A549 (cell line): Measurements from ENCODE around the gene PRDM5.

Source experiments
- CEBPB ChIP-seq, 2 experiments: fragments of >200 bp in 1 of 2; sonication (Bioruptor Twin) in 1 of 2; formaldehyde crosslinking in 1 of 2; IDR thresholded peaks; 2 replicates each; pipeline ENCODE4 v1.6.1; 2012 to 2016
- CTCF ChIP-seq: fragments of >200 bp; sonication (Bioruptor Twin); formaldehyde crosslinking; IDR thresholded peaks from 3 replicates; pipeline ENCODE4 v1.5.1; 2016
- ESRRA ChIP-seq: fragments of 150-350 bp; IDR thresholded peaks from 2 replicates; pipeline ENCODE4 v1.6.1; 2014; ENCODE audit warnings: mild to moderate bottlenecking, low read length, borderline replicate concordance
- FOSL2 ChIP-seq, 2 experiments: fragments of 450-650 bp in 1 of 2; fragments of >200 bp in 1 of 2; sonication (Bioruptor Twin) in 1 of 2; formaldehyde crosslinking; IDR thresholded peaks; 2 replicates each; pipeline versions ENCODE4 v1.5.0 to v1.6.1; 2016 to 2020; ENCODE audit warnings: mild to moderate bottlenecking in 1 of 2, moderate library complexity in 1 of 2
- HDAC2 ChIP-seq: fragments of 200-600 bp; sonication (generic); IDR thresholded peaks from 2 replicates; pipeline ENCODE4 v1.6.1; 2016
- JUN ChIP-seq, 2 experiments: fragments of >200 bp; sonication (Bioruptor Twin); formaldehyde crosslinking; IDR thresholded peaks; 2 replicates in 1 of 2; 3 replicates in 1 of 2; pipeline ENCODE4 v1.6.1; 2016 to 2017
- KDM5A ChIP-seq: fragments of 200-600 bp; sonication (generic); IDR thresholded peaks from 2 replicates; pipeline ENCODE4 v1.6.1; 2016; ENCODE audit warnings: antibody characterized with exemption, mild to moderate bottlenecking
- MYC ChIP-seq: IDR thresholded peaks from 2 replicates; pipeline ENCODE4 v1.6.1; 2012; ENCODE audit warnings: mild to moderate bottlenecking, inconsistent platforms, low read length, improper control_type of control experiment, borderline replicate concordance
- NPAS2 ChIP-seq: fragments of 250-450 bp; sonication (Bioruptor Pico); IDR thresholded peaks from 2 replicates; pipeline ENCODE4 v1.8.0; 2022; ENCODE audit warnings: mild to moderate bottlenecking, moderate library complexity, borderline replicate concordance
- POLR2A ChIP-seq: IDR thresholded peaks from 2 replicates; pipeline ENCODE4 v1.6.1; 2012; ENCODE audit warnings: mild to moderate bottlenecking, low read length
- RAD21 ChIP-seq, 2 experiments: fragments of >200 bp in 1 of 2; sonication (Bioruptor Twin) in 1 of 2; formaldehyde crosslinking in 1 of 2; IDR thresholded peaks in 1 of 2; conservative IDR thresholded peaks in 1 of 2; 2 replicates in 1 of 2; 3 replicates in 1 of 2; pipeline ENCODE4 v1.6.1; 2012 to 2018; ENCODE audit warnings: inconsistent platforms in 1 of 2
- SMC3 ChIP-seq: fragments of >200 bp; sonication (Bioruptor Twin); formaldehyde crosslinking; IDR thresholded peaks from 3 replicates; pipeline ENCODE4 v1.6.1; 2018; ENCODE audit warnings: inconsistent platforms
- TF ChIP-seq, protein P1 (sequence below): fragments of 250-450 bp; sonication (Bioruptor Pico); IDR thresholded peaks from 2 replicates; pipeline ENCODE4 v1.5.0; 2021; ENCODE audit warnings: mild to moderate bottlenecking, moderate library complexity, borderline replicate concordance
- TF ChIP-seq, protein P2 (sequence below): IDR thresholded peaks from 2 replicates; pipeline ENCODE4 v1.6.1; 2012

GRCh38 chr4:120871173-120871572 lies 51.4 kb downstream of the PRDM5 start:
- TF ChIP-seq, protein P1, sequence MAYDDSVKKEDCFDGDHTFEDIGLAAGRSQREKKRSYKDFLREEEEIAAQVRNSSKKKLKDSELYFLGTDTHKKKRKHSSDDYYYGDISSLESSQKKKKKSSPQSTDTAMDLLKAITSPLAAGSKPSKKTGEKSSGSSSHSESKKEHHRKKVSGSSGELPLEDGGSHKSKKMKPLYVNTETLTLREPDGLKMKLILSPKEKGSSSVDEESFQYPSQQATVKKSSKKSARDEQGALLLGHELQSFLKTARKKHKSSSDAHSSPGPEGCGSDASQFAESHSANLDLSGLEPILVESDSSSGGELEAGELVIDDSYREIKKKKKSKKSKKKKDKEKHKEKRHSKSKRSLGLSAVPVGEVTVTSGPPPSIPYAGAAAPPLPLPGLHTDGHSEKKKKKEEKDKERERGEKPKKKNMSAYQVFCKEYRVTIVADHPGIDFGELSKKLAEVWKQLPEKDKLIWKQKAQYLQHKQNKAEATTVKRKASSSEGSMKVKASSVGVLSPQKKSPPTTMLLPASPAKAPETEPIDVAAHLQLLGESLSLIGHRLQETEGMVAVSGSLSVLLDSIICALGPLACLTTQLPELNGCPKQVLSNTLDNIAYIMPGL (CRISPR knock-in tag), result no peak
- TF ChIP-seq CTCF (no peak), JUN (IDR thresholded peaks at IDR 0.05) (no peak), CEBPB (IDR thresholded peaks at IDR 0.05) (no peak), HDAC2 (no peak), NPAS2 (CRISPR knock-in tag) (no peak), KDM5A (no peak), POLR2A (no peak), SMC3 (no peak), MYC (no peak), ESRRA (no peak), RAD21 (conservative IDR thresholded peaks at IDR 0.05 in 1 of 2, IDR thresholded peaks at IDR 0.05 in 1 of 2) (no peak), FOSL2 (IDR thresholded peaks at IDR 0.05) (no peak), FOSL2 (CRISPR knock-in tag; IDR thresholded peaks at IDR 0.05) (no peak)
- TF ChIP-seq, protein P2, sequence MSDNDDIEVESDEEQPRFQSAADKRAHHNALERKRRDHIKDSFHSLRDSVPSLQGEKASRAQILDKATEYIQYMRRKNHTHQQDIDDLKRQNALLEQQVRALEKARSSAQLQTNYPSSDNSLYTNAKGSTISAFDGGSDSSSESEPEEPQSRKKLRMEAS, result no peak
